ENCODE results near the gene HSD17B11.

DNA sequence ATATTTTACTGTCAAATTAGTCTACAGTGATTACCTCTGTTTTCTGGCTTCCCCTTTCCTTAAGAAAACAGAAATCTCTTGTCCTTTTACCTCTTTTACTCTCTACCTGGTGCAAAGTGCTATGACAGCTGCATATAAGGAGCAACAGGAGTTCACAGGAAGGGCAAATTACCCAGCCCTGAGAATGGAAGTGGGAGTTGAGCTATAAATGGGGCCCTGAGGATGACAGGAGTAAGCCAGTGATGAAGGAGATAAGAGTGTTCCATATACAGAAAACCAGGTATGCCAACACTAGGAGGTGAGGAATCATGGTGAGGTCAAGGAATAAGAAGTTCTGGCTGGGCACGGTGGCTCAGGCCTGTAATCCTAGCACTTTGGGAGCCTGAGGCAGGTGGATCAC lies 63.9 kb downstream of the HSD17B11 start:
- no peak for TF ChIP-seq CTCF (IDR thresholded peaks at IDR 0.05)
- TF ChIP-seq POLR2A (IDR thresholded peaks at IDR 0.05) = no peak
